Measurements from ENCODE around the gene TFEC. TPM values are rescaled to one million over a fixed set of nuclear protein-coding genes. Genes with fewer than 3 reads are reported as not detected.

The TFEC gene
- total RNA-seq, 4 donors from 2014 or later, result 1.5 to 6.1 (median 3.5) TPM

- TF ChIP-seq EP300 (IDR thresholded peaks at IDR 0.05) (no peak), POLR2A (IDR thresholded peaks at IDR 0.05; ENCODE audit: low read depth) (no peak), CTCF (IDR thresholded peaks at IDR 0.05) (no peak), POLR2AphosphoS5 (IDR thresholded peaks at IDR 0.05) (no peak)
- no peaks in the 10 kb centered on the region for H3K9me3 ChIP-seq
- intact Hi-C loops (cut with DNase I), result no loop called here
- H3K4me3 ChIP-seq, result no peak overlapping the region
- no peak overlapping the region for H3K27ac ChIP-seq (replicated peaks in 1 of 4)
- no peaks in the 10 kb centered on the region for H3K27me3 ChIP-seq
- no peaks in the 10 kb centered on the region for H3K4me1 ChIP-seq
- no peaks in the 10 kb centered on the region for H3K36me3 ChIP-seq
- DNase-seq (ENCODE audit: extremely low spot score), result no peak
Measured at GRCh38 chr7:115987486-115987885, 43.1 kb downstream of the TFEC start.

- no peaks in the 10 kb centered on the region for H3K4me1 ChIP-seq
- intact Hi-C loops (cut with DNase I), result no loop called here
- DNase-seq (ENCODE audit: extremely low spot score), result no peak
- H3K9me3 ChIP-seq, result no peaks in the 10 kb centered on the region
- H3K27ac ChIP-seq (replicated peaks in 1 of 4), result no peak overlapping the region
- no peak overlapping the region for H3K4me3 ChIP-seq
- no peaks in the 10 kb centered on the region for H3K36me3 ChIP-seq
- TF ChIP-seq CTCF (IDR thresholded peaks at IDR 0.05) (no peak), EP300 (IDR thresholded peaks at IDR 0.05) (no peak), POLR2AphosphoS5 (IDR thresholded peaks at IDR 0.05) (no peak), POLR2A (IDR thresholded peaks at IDR 0.05; ENCODE audit: low read depth) (no peak)
- H3K27me3 ChIP-seq, result no peaks in the 10 kb centered on the region
Measured at GRCh38 chr7:115984105-115984504, 46.5 kb downstream of the TFEC start.

DNA sequence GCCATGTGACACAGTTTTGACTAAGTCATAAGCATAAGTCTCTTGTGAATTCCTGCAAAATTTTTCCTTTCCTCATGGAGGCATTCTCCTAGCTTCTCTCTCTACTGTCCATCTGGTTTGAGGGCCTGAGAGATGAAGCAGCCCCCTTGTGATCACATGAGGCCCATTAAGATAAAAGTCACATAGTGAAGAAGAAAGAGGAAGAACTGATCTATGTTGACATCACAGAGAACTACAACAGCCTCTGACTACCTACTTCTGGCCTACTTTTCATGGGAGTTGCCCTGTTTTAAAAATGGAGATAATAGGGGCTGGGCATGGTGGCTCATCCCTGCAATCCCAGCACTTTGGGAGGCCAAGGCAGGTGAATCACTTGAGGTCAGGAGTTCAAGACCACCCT lies 50.4 kb downstream of the TFEC start:
- intact Hi-C loops (cut with DNase I), result no loop called here
- no peak overlapping the region for H3K4me3 ChIP-seq
- H3K36me3 ChIP-seq, result no peaks in the 10 kb centered on the region
- no peaks in the 10 kb centered on the region for H3K9me3 ChIP-seq
- no peaks in the 10 kb centered on the region for H3K4me1 ChIP-seq
- no peaks in the 10 kb centered on the region for H3K27me3 ChIP-seq
- no peak for TF ChIP-seq POLR2A (IDR thresholded peaks at IDR 0.05; ENCODE audit: low read depth)
- TF ChIP-seq EP300 (IDR thresholded peaks at IDR 0.05), result no peak
- TF ChIP-seq CTCF (IDR thresholded peaks at IDR 0.05), result no peak
- no peak for TF ChIP-seq POLR2AphosphoS5 (IDR thresholded peaks at IDR 0.05)
- no peak overlapping the region for H3K27ac ChIP-seq (replicated peaks in 1 of 4)
- DNase-seq (ENCODE audit: extremely low spot score), result no peak

DNA sequence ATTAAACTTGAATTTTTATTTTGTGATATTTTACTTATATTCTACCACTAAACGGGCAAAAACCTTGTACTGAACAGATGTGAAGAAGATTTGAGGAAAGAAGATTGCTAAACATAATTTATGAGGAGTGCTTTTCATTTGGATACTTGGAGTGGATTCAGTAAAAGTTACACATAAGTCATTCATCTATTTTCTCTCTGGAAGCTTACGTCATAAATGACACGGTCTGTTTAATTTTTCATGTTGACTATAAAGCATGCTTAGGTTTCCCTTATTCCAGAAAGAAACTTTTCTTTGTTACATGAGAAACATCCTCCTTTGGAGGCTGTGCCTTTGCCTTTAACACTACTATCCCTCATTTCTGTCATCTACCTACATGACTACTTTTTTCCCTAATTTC lies 53.9 kb downstream of the TFEC start:
- H3K36me3 ChIP-seq, result no peaks in the 10 kb centered on the region
- WGBS, result 63% methylated on average over 3 of the region's 3 CpGs
- TF ChIP-seq POLR2AphosphoS5 (IDR thresholded peaks at IDR 0.05) (no peak), EP300 (IDR thresholded peaks at IDR 0.05) (no peak), POLR2A (IDR thresholded peaks at IDR 0.05; ENCODE audit: low read depth) (no peak), CTCF (IDR thresholded peaks at IDR 0.05) (no peak)
- intact Hi-C loops (cut with DNase I), result no loop called here
- DNase-seq (ENCODE audit: extremely low spot score), result no peak
- no peaks in the 10 kb centered on the region for H3K27me3 ChIP-seq
- no peaks in the 10 kb centered on the region for H3K9me3 ChIP-seq
- no peak overlapping the region for H3K4me3 ChIP-seq
- no peak overlapping the region for H3K27ac ChIP-seq (replicated peaks in 1 of 4)
- no peaks in the 10 kb centered on the region for H3K4me1 ChIP-seq

- WGBS, result 74% methylated on average over 5 of the region's 5 CpGs
- no peaks in the 10 kb centered on the region for H3K27me3 ChIP-seq
- TF ChIP-seq POLR2AphosphoS5 (IDR thresholded peaks at IDR 0.05) (no peak), CTCF (IDR thresholded peaks at IDR 0.05) (no peak), EP300 (IDR thresholded peaks at IDR 0.05) (no peak), POLR2A (IDR thresholded peaks at IDR 0.05; ENCODE audit: low read depth) (no peak)
- H3K9me3 ChIP-seq, result no peaks in the 10 kb centered on the region
- H3K4me3 ChIP-seq, result no peak overlapping the region
- no peak overlapping the region for H3K27ac ChIP-seq (replicated peaks in 1 of 4)
- no peaks in the 10 kb centered on the region for H3K36me3 ChIP-seq
- DNase-seq (ENCODE audit: extremely low spot score), result no peak
- intact Hi-C loops (cut with DNase I), result no loop called here
- H3K4me1 ChIP-seq, result no peaks in the 10 kb centered on the region
Measured at GRCh38 chr7:115975766-115976165, 54.8 kb downstream of the TFEC start.

All from esophagus muscularis mucosa (tissue), 4 donors.